Loucy (cell line): Measurements from ENCODE around the gene RPL7L1.

Source experiments
- H2AFZ ChIP-seq: fragments of 200-600 bp; sonication (generic); 2 replicates; pipeline ENCODE4 v1.6.0; 2016; ENCODE audit warnings: antibody characterized with exemption, mild to moderate bottlenecking, low read length, moderate library complexity
- H3F3A ChIP-seq: fragments of 200-600 bp; 2 replicates; pipeline ENCODE4 v1.6.0; 2016; ENCODE audit warnings: antibody characterized with exemption, low read depth, mild to moderate bottlenecking
- H3K27me3 ChIP-seq: fragments of 200-600 bp; sonication (generic); 2 replicates; pipeline ENCODE4 v1.6.1; 2014; ENCODE audit warnings: low read length, mild to moderate bottlenecking; ENCODE audit not compliant: insufficient read depth, poor library complexity, severe bottlenecking
- H3K36me3 ChIP-seq: fragments of 200-600 bp; sonication (generic); 2 replicates; pipeline ENCODE4 v1.6.1; 2016; ENCODE audit warnings: low read length; ENCODE audit not compliant: insufficient read depth
- H3K4me1 ChIP-seq: fragments of 200-600 bp; sonication (generic); 2 replicates; pipeline ENCODE4 v1.5.1; 2014; ENCODE audit warnings: low read length, mild to moderate bottlenecking; ENCODE audit not compliant: insufficient read depth, poor library complexity, severe bottlenecking
- H3K4me2 ChIP-seq: fragments of 200-600 bp; sonication (generic); 2 replicates; pipeline ENCODE4 v1.6.0; 2014; ENCODE audit warnings: antibody characterized with exemption, low read length, low read depth, mild to moderate bottlenecking; ENCODE audit not compliant: poor library complexity, severe bottlenecking
- H3K4me3 ChIP-seq: fragments of 200-600 bp; sonication (generic); 2 replicates; pipeline ENCODE4 v1.5.1; 2014; ENCODE audit warnings: low read length, mild to moderate bottlenecking, mixed read lengths; ENCODE audit not compliant: poor library complexity, severe bottlenecking
- H3K79me2 ChIP-seq: fragments of 200-600 bp; sonication (generic); 2 replicates; pipeline ENCODE4 v1.6.1; 2014; ENCODE audit warnings: low read length; ENCODE audit not compliant: insufficient read depth
- H3K9ac ChIP-seq: fragments of 200-600 bp; sonication (generic); 2 replicates; pipeline ENCODE4 v1.6.0; 2014; ENCODE audit warnings: mild to moderate bottlenecking, low read depth, low read length, moderate library complexity; ENCODE audit not compliant: poor library complexity, severe bottlenecking
- H3K9me2 ChIP-seq: fragments of 200-600 bp; sonication (generic); replicated peaks from 2 replicates; pipeline ENCODE4 v1.6.1; 2016; ENCODE audit warnings: low read depth, low read length, mixed read lengths
- H3K9me3 ChIP-seq: fragments of 200-600 bp; sonication (generic); 2 replicates; pipeline ENCODE4 v1.6.1; 2014; ENCODE audit warnings: mild to moderate bottlenecking, antibody characterized with exemption, low read length, low read depth; ENCODE audit not compliant: insufficient read depth
- H4K20me1 ChIP-seq: fragments of 200-600 bp; sonication (generic); 2 replicates; pipeline ENCODE4 v1.6.0; 2014; ENCODE audit warnings: antibody characterized with exemption, low read length, mild to moderate bottlenecking; ENCODE audit not compliant: insufficient read depth, poor library complexity, severe bottlenecking
- CTCF ChIP-seq: fragments of 200-600 bp; sonication (generic); conservative IDR thresholded peaks from 2 replicates; pipeline ENCODE4 v1.5.1; 2014; ENCODE audit warnings: mild to moderate bottlenecking, antibody characterized with exemption, low read length
- EZH2phosphoT487 ChIP-seq: fragments of 200-600 bp; IDR thresholded peaks from 2 replicates; pipeline ENCODE4 v1.6.1; 2018; ENCODE audit warnings: antibody characterized with exemption, mild to moderate bottlenecking, moderate library complexity, borderline replicate concordance

RPL7L1 gene

GRCh38 chr6:42915732-42916131 lies 36.3 kb downstream of the RPL7L1 start, which contains the start of gene PTCRA:
Gene PTCRA, plus strand, starts transcription at chr6:42916053. Its CDS starts 17 bp downstream, at chr6:42916070.
- Histone ChIP-seq H4K20me1 (no peaks in the 10 kb centered on the region), H3K27me3 (no peaks in the 10 kb centered on the region), H2AFZ (0 out of 2 replicates have a peak within 1 kb of the TSS, but pooled peaks have one; percentile 7), H3K9ac (no peak within 1 kb of the TSS), H3K4me1 (no peaks in the 10 kb centered on the region), H3K36me3 (no peaks in the 10 kb centered on the region), H3K4me2 (no peak within 1 kb of the TSS), H3F3A (no peaks in the 10 kb centered on the region), H3K9me3 (no peaks in the 10 kb centered on the region), H3K9me2 (no peaks in the 10 kb centered on the region), H3K79me2 (no peaks in the 10 kb centered on the region), H3K4me3 (no peak within 1 kb of the TSS)
- TF ChIP-seq EZH2phosphoT487 (no peak), CTCF (no peak)

GRCh38 chr6:42916288-42916687 lies 36.9 kb downstream of the RPL7L1 start:
- Histone ChIP-seq H3K9me2 (no peaks in the 10 kb centered on the region), H3K4me1 (no peaks in the 10 kb centered on the region), H3K27me3 (no peaks in the 10 kb centered on the region), H3K4me3 (no peak overlapping the region), H2AFZ (no peak overlapping the region), H3F3A (no peaks in the 10 kb centered on the region), H3K79me2 (no peaks in the 10 kb centered on the region), H3K9me3 (no peaks in the 10 kb centered on the region), H3K36me3 (no peaks in the 10 kb centered on the region), H3K4me2 (no peak overlapping the region), H4K20me1 (no peaks in the 10 kb centered on the region), H3K9ac (no peak overlapping the region)
- TF ChIP-seq EZH2phosphoT487: no peak
- no peak for TF ChIP-seq CTCF

- H3K79me2 ChIP-seq: no peaks in the 10 kb centered on the region
- no peaks in the 10 kb centered on the region for H3F3A ChIP-seq
- no peak overlapping the region for H3K4me3 ChIP-seq
- H3K4me1 ChIP-seq: no peaks in the 10 kb centered on the region
- H3K36me3 ChIP-seq: no peaks in the 10 kb centered on the region
- H4K20me1 ChIP-seq: no peaks in the 10 kb centered on the region
- H3K9ac ChIP-seq: no peak overlapping the region
- no peaks in the 10 kb centered on the region for H3K9me3 ChIP-seq
- no peaks in the 10 kb centered on the region for H3K27me3 ChIP-seq
- no peak for TF ChIP-seq EZH2phosphoT487
- no peak for TF ChIP-seq CTCF
- H3K9me2 ChIP-seq: no peaks in the 10 kb centered on the region
- no peak overlapping the region for H2AFZ ChIP-seq
- H3K4me2 ChIP-seq: no peak overlapping the region
These were observed 42.4 kb downstream of the RPL7L1 start for GRCh38 chr6:42921801-42922200.
